ENCODE measurements around the gene DRC1. TPM values are rescaled to one million over a fixed set of nuclear protein-coding genes. Genes with fewer than 3 reads are reported as not detected.
A peak's percentile ranks its signal among the peaks of the same experiment; 100 is the strongest.
"Not testable (repeated sequence)": the region's sequence is repeated elsewhere in the genome, so short reads cannot be mapped to it uniquely, and the experiment has no call there.

Gene DRC1
- total RNA-seq, 3 donors from 2014 or later (not counting 1 experiment from before 2014, with no cell fraction given): not detected

GRCh38 chr2:26465981-26466471, 64.3 kb downstream of the DRC1 start:
- Mint-ChIP-seq H3K4me1 (no peaks in the 10 kb centered on the region), H3K4me3 (no peak overlapping the region), H3K27me3 (ENCODE audit: low read depth in 2 of 2) (no peaks in the 10 kb centered on the region), H3K9me3 (peaks cover 2 to 4% of the 10 kb centered on the region in 2 donors), H3K27ac (no peak overlapping the region), H3K36me3 (no peaks in the 10 kb centered on the region)
- no peak for DNase-seq
- Histone ChIP-seq H3K4me1 (ENCODE audit: control insufficient read depth, insufficient read depth, low read length) (no peaks in the 10 kb centered on the region), H3K4me3 (ENCODE audit: low read length) (no peak overlapping the region), H3K27me3 (ENCODE audit: control insufficient read depth, insufficient read depth, low read length) (no peaks in the 10 kb centered on the region), H3K27ac (ENCODE audit: low read length) (no peak overlapping the region), H3K9me3 (ENCODE audit: control insufficient read depth, insufficient read depth, low read length) (peaks cover 9% of the 10 kb centered on the region), H3K36me3 (ENCODE audit: control insufficient read depth, insufficient read depth, low read length) (no peaks in the 10 kb centered on the region)
- WGBS (ENCODE audit: insufficient coverage): 85% methylated on average over 10 of the region's 10 CpGs
- ATAC-seq: no peak
- TF ChIP-seq CTCF (IDR thresholded peaks at IDR 0.05): no peak
- intact Hi-C loops (cut with micrococcal nuclease): no loop called here

GRCh38 chr2:26466662-26467310, 65.1 kb downstream of the DRC1 start:
- Mint-ChIP-seq H3K36me3 (no peaks in the 10 kb centered on the region), H3K4me1 (no peaks in the 10 kb centered on the region), H3K9me3 (peaks cover 2 to 4% of the 10 kb centered on the region in 2 donors), H3K27me3 (ENCODE audit: low read depth in 2 of 2) (no peaks in the 10 kb centered on the region), H3K27ac (no peak overlapping the region), H3K4me3 (no peak overlapping the region)
- no peak overlapping the region for H3K4me3 ChIP-seq (ENCODE audit: low read length)
- intact Hi-C loops (cut with micrococcal nuclease): no loop called here
- 90% methylated on average over 22 of the region's 22 CpGs for WGBS (ENCODE audit: insufficient coverage)
- DNase-seq (no peak), ATAC-seq (no peak)
- H3K9me3 ChIP-seq (ENCODE audit: control insufficient read depth, insufficient read depth, low read length): peaks cover 9% of the 10 kb centered on the region
- H3K27ac ChIP-seq (ENCODE audit: low read length): no peak overlapping the region
- H3K4me1 ChIP-seq (ENCODE audit: control insufficient read depth, insufficient read depth, low read length): no peaks in the 10 kb centered on the region
- H3K36me3 ChIP-seq (ENCODE audit: control insufficient read depth, insufficient read depth, low read length): no peaks in the 10 kb centered on the region
- H3K27me3 ChIP-seq (ENCODE audit: control insufficient read depth, insufficient read depth, low read length): no peaks in the 10 kb centered on the region
- no peak for TF ChIP-seq CTCF (IDR thresholded peaks at IDR 0.05)

GRCh38 chr2:26468544-26468943, 66.8 kb downstream of the DRC1 start:
- H3K4me3 ChIP-seq (ENCODE audit: low read length); H3K36me3 Mint-ChIP-seq; intact Hi-C loops (cut with micrococcal nuclease); H3K36me3 ChIP-seq (ENCODE audit: control insufficient read depth, insufficient read depth, low read length); H3K9me3 ChIP-seq (ENCODE audit: control insufficient read depth, insufficient read depth, low read length); H3K27me3 Mint-ChIP-seq (ENCODE audit: low read depth in 2 of 2); H3K27ac ChIP-seq (ENCODE audit: low read length); H3K4me3 Mint-ChIP-seq; H3K9me3 Mint-ChIP-seq; ATAC-seq; H3K27me3 ChIP-seq (ENCODE audit: control insufficient read depth, insufficient read depth, low read length); DNase-seq; H3K27ac Mint-ChIP-seq; H3K4me1 ChIP-seq (ENCODE audit: control insufficient read depth, insufficient read depth, low read length); H3K4me1 Mint-ChIP-seq: not testable (repeated sequence)
- WGBS (ENCODE audit: insufficient coverage): 100% methylated on average over 1 of the region's 1 CpG

GRCh38 chr2:26469092-26469710, 67.5 kb downstream of the DRC1 start:
- intact Hi-C loops (cut with micrococcal nuclease): no loop called here
- Mint-ChIP-seq H3K4me1 (no peaks in the 10 kb centered on the region), H3K36me3 (no peaks in the 10 kb centered on the region), H3K4me3 (no peak overlapping the region), H3K27me3 (ENCODE audit: low read depth in 2 of 2) (no peaks in the 10 kb centered on the region), H3K9me3 (peaks cover 2 to 4% of the 10 kb centered on the region in 2 donors), H3K27ac (no peak overlapping the region)
- WGBS (ENCODE audit: insufficient coverage): 16% methylated on average over 5 of the region's 5 CpGs
- peaks cover 9% of the 10 kb centered on the region for H3K9me3 ChIP-seq (ENCODE audit: control insufficient read depth, insufficient read depth, low read length)
- DNase-seq (peak in 1 of 2 donors; percentile 63), ATAC-seq (no peak)
- H3K27ac ChIP-seq (ENCODE audit: low read length): no peak overlapping the region
- TF ChIP-seq CTCF (IDR thresholded peaks at IDR 0.05): peak; percentile 51
- H3K4me1 ChIP-seq (ENCODE audit: control insufficient read depth, insufficient read depth, low read length): no peaks in the 10 kb centered on the region
- no peaks in the 10 kb centered on the region for H3K36me3 ChIP-seq (ENCODE audit: control insufficient read depth, insufficient read depth, low read length)
- H3K4me3 ChIP-seq (ENCODE audit: low read length): no peak overlapping the region
- H3K27me3 ChIP-seq (ENCODE audit: control insufficient read depth, insufficient read depth, low read length): no peaks in the 10 kb centered on the region
